ENCODE measurements around the gene SOS2.
A peak's percentile ranks its signal among the peaks of the same experiment; 100 is the strongest.

The SOS2 gene

DNA sequence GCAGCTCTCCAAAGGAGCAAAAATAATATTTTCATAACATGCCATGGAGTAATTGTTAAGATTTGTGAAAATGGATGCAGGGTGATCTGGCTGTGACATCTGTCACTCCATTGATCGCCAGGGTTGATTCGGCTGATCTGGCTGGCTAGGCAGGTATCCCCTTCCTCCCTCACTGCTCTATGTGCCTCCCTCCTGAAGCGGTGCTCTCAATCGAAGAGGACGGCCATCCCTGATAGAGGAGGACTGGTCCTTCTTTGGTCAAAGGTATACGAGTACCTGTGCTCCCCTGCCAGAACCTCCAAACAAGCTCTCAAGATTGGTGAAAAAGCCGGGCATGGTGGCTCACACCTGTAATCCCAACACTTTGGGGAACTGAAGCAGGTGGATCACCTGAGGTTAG, 162.9 kb downstream of the SOS2 start:
- no peak for TF ChIP-seq SPI1 (IDR thresholded peaks at IDR 0.05; ENCODE audit: low read depth, low read length)
- FAIRE-seq = no peak
- DNase-seq (ENCODE audit: insufficient read length, low spot score) = no peak

DNA sequence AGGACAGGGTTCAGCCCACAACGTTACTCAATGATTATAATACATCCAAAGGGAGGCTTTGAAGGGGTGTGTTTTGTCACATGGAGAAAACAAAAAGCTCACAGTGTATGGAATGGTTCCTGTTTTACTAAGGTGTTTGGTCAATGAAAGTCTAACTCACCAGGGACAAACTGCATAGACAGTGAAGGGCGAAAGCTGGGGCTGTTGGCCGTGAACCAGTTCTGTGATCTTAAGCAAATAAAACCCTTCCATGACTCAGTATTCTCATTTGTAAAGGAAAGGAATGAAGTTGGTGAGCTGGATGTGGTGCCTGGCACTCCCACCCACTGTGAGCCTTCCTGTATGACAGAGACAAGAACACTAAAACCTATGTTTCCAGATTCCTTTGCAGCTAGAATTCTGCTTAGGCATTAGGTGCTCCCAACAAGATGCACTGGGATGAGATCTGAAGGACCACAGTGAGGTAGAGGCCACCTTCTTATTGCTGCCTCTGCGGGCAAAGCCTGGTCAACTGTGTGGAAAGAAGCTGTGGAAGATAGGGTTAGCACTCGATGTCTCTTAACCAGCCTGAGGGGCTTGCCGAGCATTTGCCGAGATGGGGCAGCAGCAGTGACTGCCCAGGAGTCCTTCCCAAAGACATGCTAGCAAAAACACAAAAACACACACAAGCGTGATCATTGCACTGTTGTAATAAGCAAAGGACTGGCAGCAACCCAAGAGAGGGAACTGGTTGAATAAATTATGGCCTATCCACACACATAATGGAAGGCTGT, 163.5 kb downstream of the SOS2 start:
- DNase-seq (ENCODE audit: insufficient read length, low spot score) (no peak), FAIRE-seq (peak; percentile 63)
- no peak for TF ChIP-seq POU2F2 (IDR thresholded peaks at IDR 0.05; ENCODE audit: low read depth, low read length)
- no peak for TF ChIP-seq POLR2A (IDR thresholded peaks at IDR 0.05; ENCODE audit: low read depth, low read length)
- TF ChIP-seq TAF1 (IDR thresholded peaks at IDR 0.05; ENCODE audit: low read depth, low read length) = no peak
- no peak for TF ChIP-seq SPI1 (IDR thresholded peaks at IDR 0.05; ENCODE audit: low read depth, low read length)
- no peak for TF ChIP-seq POLR2AphosphoS5 (IDR thresholded peaks at IDR 0.05; ENCODE audit: low read depth, low read length)
- no peak for TF ChIP-seq PAX5 (IDR thresholded peaks at IDR 0.05; ENCODE audit: insufficient read depth, low read length, severe bottlenecking)

Measured in GM12891 (cell line).